Stimulated activated naive B cell treated with anti-CD40 and anti-IgM and Interleukin-4, amounts not matched to agents 10 μg/mL and 1 μg/mL and 100 μg/mL, for 72 hours (primary cell): Measurements from ENCODE around the gene ZNF669.
A peak's percentile ranks its signal among the peaks of the same experiment; 100 is the strongest.

Source experiments
- ATAC-seq, 2 donors: fragments of 150-1000 bp; cut with Tn5 transposase; replicated peaks; 2 replicates each; pipeline ENCODE4 v1.10.0; 2021; ENCODE audit warnings: moderate library complexity in 1 of 2
- DNase-seq: peaks from one replicate; pipeline ENCODE4 v3.0.0; 2021
- H3K27ac Mint-ChIP-seq: one replicate; pipeline ENCODE4 v1.8.0; 2022; ENCODE audit warnings: mild to moderate bottlenecking, mixed read lengths
- H3K27me3 Mint-ChIP-seq, 2 donors: one replicate each; pipeline ENCODE4 v1.8.0; 2022; ENCODE audit warnings: mixed read lengths in 2 of 2
- H3K36me3 Mint-ChIP-seq, 2 donors: one replicate each; pipeline ENCODE4 v1.8.0; 2022; ENCODE audit warnings: mixed read lengths in 2 of 2, mild to moderate bottlenecking in 1 of 2
- H3K4me1 Mint-ChIP-seq, 2 donors: one replicate each; pipeline ENCODE4 v1.8.0; 2022; ENCODE audit warnings: mixed read lengths in 2 of 2, mild to moderate bottlenecking in 1 of 2
- H3K4me3 Mint-ChIP-seq, 2 donors: one replicate each; pipeline ENCODE4 v1.8.0; 2022; ENCODE audit warnings: mild to moderate bottlenecking in 2 of 2, mixed read lengths in 2 of 2, moderate library complexity in 1 of 2
- H3K9me3 Mint-ChIP-seq, 2 donors: one replicate each; pipeline ENCODE4 v1.8.0; 2022; ENCODE audit warnings: mixed read lengths in 2 of 2, mild to moderate bottlenecking in 1 of 2

The ZNF669 gene

DNA sequence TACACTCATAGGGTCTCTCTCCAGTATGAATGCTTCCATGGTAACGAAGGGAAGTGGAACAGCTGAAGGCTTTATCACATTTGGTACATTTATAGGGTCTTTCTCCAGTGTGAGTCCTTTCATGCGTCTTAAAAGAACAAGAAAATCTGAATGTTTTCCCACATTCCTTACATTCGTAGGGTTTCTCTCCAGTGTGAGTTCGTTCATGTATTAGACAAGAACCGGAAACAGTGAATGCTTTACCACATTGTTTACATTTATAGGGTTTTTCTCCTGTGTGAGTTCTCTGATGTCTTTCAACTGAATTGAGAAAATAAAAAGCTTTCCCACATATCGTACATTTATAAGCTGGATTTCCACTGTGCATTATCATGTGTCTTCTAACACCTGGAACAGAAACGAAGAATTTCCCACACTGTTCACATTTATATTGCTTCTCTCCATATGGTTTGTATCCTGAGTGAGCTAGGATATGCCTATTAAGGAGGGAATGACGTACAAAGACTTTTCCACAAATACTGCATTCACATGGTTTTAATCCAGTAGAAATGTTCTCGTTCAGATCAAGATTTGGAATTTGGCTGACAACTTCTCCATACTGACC lies 3.4 kb downstream of the ZNF669 start:
- no peak for ATAC-seq
- H3K36me3 Mint-ChIP-seq: peaks cover 65 to 71% of the 10 kb centered on the region in 2 donors
- peaks cover 10 to 19% of the 10 kb centered on the region in 2 donors for H3K9me3 Mint-ChIP-seq
- H3K27ac Mint-ChIP-seq: no peak overlapping the region
- peaks cover 5 to 6% of the 10 kb centered on the region in 2 donors for H3K27me3 Mint-ChIP-seq
- no peak overlapping the region for H3K4me3 Mint-ChIP-seq
- H3K4me1 Mint-ChIP-seq: peaks cover 6 to 8% of the 10 kb centered on the region in 2 donors
- DNase-seq: no peak

- H3K9me3 Mint-ChIP-seq: peaks cover 6 to 20% of the 10 kb centered on the region in 2 donors
- DNase-seq (no peak), ATAC-seq (no peak)
- H3K4me3 Mint-ChIP-seq: no peak overlapping the region
- no peaks in the 10 kb centered on the region for H3K27me3 Mint-ChIP-seq
- no peaks in the 10 kb centered on the region for H3K4me1 Mint-ChIP-seq
- no peak overlapping the region for H3K27ac Mint-ChIP-seq
- H3K36me3 Mint-ChIP-seq: peaks cover 56 to 62% of the 10 kb centered on the region in 2 donors
Measured at GRCh38 chr1:247096958-247097357, 7.2 kb downstream of the ZNF669 start.

- Mint-ChIP-seq H3K27ac (no peak overlapping the region), H3K27me3 (no peaks in the 10 kb centered on the region), H3K4me1 (no peaks in the 10 kb centered on the region), H3K9me3 (peaks cover 6 to 20% of the 10 kb centered on the region in 2 donors), H3K36me3 (peaks cover 52 to 58% of the 10 kb centered on the region in 2 donors), H3K4me3 (no peak overlapping the region)
- no peak for DNase-seq
- ATAC-seq: no peak
Measured at GRCh38 chr1:247096544-247096943, 7.6 kb downstream of the ZNF669 start.

GRCh38 chr1:247096112-247096511 lies 8.0 kb downstream of the ZNF669 start:
- no peak for ATAC-seq
- Mint-ChIP-seq H3K27ac (no peak overlapping the region), H3K4me1 (no peaks in the 10 kb centered on the region), H3K4me3 (no peak overlapping the region), H3K36me3 (peaks cover 50 to 54% of the 10 kb centered on the region in 2 donors), H3K9me3 (peaks cover 6 to 20% of the 10 kb centered on the region in 2 donors), H3K27me3 (no peaks in the 10 kb centered on the region)
- DNase-seq: no peak

GRCh38 chr1:247090455-247090854 lies 13.7 kb downstream of the ZNF669 start:
- no peak overlapping the region for H3K4me3 Mint-ChIP-seq
- ATAC-seq: no peak
- DNase-seq: no peak
- H3K4me1 Mint-ChIP-seq: no peaks in the 10 kb centered on the region
- H3K9me3 Mint-ChIP-seq: no peaks in the 10 kb centered on the region
- no peaks in the 10 kb centered on the region for H3K27me3 Mint-ChIP-seq
- H3K27ac Mint-ChIP-seq: no peak overlapping the region
- peaks cover 0 to 3% of the 10 kb centered on the region in 2 donors for H3K36me3 Mint-ChIP-seq

DNA sequence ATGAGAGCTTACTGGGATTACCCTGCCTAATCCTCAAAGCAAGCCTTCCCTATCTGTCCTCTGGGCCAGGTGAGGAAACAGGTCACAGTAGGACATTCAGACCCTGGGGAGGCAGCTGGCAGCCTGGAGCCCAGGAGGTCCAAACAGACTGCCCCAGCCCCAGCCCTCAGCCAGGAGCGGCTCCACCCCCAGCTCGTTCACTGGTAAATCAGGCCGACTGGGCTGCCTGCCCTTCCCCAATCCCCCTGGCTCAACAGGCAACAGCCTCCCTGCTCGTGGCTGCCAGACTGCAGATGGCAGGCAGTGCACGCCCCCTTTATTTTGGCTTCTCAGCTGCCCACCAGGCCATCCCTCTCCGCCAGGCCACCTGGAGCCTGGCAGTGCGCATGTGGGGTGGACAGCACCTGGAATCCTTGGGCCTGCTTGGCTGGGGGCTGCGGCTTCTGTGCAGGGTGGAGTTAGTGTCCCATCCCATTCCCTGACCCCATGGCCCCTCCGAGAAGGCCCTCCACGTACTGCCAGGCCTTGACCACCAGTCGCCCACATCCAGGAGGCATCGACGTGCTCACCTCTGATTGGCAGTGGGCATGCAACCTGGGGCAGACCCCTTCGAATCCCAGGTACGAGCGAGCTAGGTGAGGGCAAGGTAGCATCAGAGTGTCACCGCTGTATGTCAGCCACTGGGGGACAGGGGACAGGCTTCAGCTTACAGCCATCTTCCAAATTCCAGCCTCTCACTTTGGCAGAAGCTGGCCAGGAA lies 14.4 kb downstream of the ZNF669 start:
- ATAC-seq (no peak), DNase-seq (no peak)
- Mint-ChIP-seq H3K4me3 (no peak overlapping the region), H3K36me3 (peaks cover 0 to 8% of the 10 kb centered on the region in 2 donors), H3K27ac (no peak overlapping the region), H3K9me3 (peaks cover 3 to 4% of the 10 kb centered on the region in 2 donors), H3K27me3 (peaks cover 0 to 4% of the 10 kb centered on the region in 2 donors), H3K4me1 (no peaks in the 10 kb centered on the region)

DNA sequence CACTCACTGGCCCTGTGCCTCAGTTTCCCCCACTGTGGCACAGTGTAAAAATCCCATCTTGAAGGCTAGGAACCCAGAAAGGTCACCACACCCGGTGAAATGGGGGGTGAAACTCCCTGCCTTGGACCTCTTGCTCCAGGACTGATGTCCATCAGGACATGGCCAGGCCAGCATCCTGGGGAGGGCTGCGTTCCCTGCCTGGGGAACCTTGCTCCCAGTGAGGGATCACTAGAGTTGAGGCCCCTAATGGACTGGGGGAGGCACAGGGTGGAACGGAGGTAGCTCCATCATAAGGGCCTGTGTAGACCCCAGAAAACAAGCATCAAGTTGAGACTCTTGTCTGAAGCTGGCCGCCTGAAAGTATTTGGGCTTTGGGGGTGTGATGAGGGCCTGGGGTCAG lies 15.2 kb downstream of the ZNF669 start:
- Mint-ChIP-seq H3K27me3 (peaks cover 0 to 6% of the 10 kb centered on the region in 2 donors), H3K4me1 (no peaks in the 10 kb centered on the region), H3K9me3 (peaks cover 4 to 7% of the 10 kb centered on the region in 2 donors), H3K27ac (no peak overlapping the region), H3K36me3 (peaks cover 0 to 8% of the 10 kb centered on the region in 2 donors), H3K4me3 (no peak overlapping the region)
- DNase-seq: no peak
- ATAC-seq: no peak

DNA sequence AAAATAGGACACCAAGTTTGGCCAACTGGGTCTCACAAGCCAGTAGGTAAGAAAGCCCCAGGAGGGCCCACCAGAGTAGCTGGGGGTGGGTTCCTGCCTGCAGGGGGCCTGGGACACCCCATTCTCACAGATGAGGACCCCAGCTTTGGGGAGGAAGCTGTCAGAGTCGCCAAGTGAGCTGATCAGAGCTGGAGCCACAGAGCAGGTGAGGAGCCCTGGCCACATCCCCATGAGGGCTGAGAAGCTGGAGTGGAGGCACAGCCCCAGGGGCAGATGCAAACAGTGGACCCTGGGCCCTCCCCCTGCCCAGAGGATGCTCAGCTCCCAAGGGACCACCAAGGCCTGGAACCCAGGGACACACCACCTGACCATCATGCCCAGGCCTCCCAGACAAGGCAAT lies 16.9 kb downstream of the ZNF669 start:
- no peaks in the 10 kb centered on the region for H3K4me1 Mint-ChIP-seq
- H3K27me3 Mint-ChIP-seq: peaks cover 0 to 6% of the 10 kb centered on the region in 2 donors
- ATAC-seq: no peak
- peaks cover 4 to 7% of the 10 kb centered on the region in 2 donors for H3K9me3 Mint-ChIP-seq
- H3K36me3 Mint-ChIP-seq: peaks cover 0 to 8% of the 10 kb centered on the region in 2 donors
- H3K27ac Mint-ChIP-seq: no peak overlapping the region
- H3K4me3 Mint-ChIP-seq: no peak overlapping the region
- DNase-seq: no peak

GRCh38 chr1:247085310-247085709 lies 18.8 kb downstream of the ZNF669 start:
- Mint-ChIP-seq H3K27ac (no peak overlapping the region), H3K4me3 (no peak overlapping the region), H3K36me3 (peaks cover 0 to 8% of the 10 kb centered on the region in 2 donors), H3K4me1 (no peaks in the 10 kb centered on the region), H3K9me3 (peaks cover 4 to 7% of the 10 kb centered on the region in 2 donors), H3K27me3 (peaks cover 0 to 6% of the 10 kb centered on the region in 2 donors)
- ATAC-seq (no peak), DNase-seq (no peak)

DNA sequence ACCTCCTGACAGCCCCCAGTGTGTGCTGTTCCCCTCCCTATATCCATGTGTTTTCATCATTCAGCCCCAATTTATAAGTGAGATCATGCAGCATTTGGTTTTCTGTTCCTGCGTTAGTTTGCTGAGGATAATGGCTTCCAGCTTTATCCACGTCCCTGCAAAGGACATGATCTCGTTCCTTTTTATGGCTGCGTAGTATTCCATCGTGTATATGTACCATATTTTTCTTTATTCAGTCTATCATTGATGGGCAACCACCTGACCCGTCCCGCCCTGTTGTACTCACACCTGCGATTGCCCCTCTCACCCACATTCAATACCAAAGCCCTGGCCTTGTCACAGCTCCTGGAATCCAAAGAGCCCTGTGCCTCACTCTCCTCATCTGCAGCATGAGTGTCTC lies 19.4 kb downstream of the ZNF669 start:
- no peak for ATAC-seq
- H3K27ac Mint-ChIP-seq: no peak overlapping the region
- DNase-seq: no peak
- peaks cover 4 to 7% of the 10 kb centered on the region in 2 donors for H3K9me3 Mint-ChIP-seq
- peaks cover 0 to 2% of the 10 kb centered on the region in 2 donors for H3K4me1 Mint-ChIP-seq
- peaks cover 0 to 6% of the 10 kb centered on the region in 2 donors for H3K27me3 Mint-ChIP-seq
- H3K36me3 Mint-ChIP-seq: peaks cover 0 to 8% of the 10 kb centered on the region in 2 donors
- H3K4me3 Mint-ChIP-seq: no peak overlapping the region

DNA sequence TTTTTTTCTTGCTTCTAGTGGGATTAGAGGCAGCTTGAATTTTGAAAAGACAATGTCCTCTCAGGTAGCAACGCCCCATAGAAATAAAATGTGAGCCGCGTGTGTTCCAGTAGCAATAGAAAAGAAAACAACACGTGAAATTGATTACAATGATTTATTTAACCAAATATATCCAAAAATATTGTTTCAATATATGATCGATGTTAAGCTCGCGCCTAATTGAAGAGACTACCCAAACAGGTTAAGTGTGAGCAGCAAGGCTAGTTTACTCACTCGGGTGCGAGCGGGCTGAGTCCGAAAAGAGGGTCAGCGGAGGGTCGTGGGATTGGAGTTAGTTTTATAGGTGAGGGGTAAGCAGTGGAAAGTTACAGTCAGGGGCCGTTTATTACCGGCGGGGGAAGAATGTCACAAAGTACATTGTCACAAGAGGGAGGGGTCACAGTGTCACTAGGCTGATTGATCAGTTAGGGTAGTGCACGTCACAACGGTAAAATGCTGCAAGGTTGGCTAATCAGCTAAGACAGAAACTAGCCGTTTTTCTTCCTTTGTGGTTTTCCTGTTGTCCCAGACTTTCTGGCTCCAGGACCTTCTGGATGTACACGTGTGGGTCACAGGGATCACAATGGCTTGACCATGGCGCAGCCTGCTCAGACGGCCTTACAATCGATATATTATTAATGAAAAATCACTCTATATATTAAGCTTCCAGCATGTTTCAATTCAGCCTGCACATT lies 24.8 kb downstream of the ZNF669 start:
- no peaks in the 10 kb centered on the region for H3K27me3 Mint-ChIP-seq
- H3K4me1 Mint-ChIP-seq: peaks cover 10 to 38% of the 10 kb centered on the region in 2 donors

GRCh38 chr1:247078258-247079140 lies 25.7 kb downstream of the ZNF669 start, which contains the start of gene ZNF670:
ZNF670 (minus strand) TSS chr1:247078811; CDS start chr1:247078596, 215 bp downstream.
- peak within 1 kb of the TSS; percentile 92 to 98 for H3K4me3 Mint-ChIP-seq
- H3K27ac Mint-ChIP-seq: peak within 1 kb of the TSS; percentile 88
- DNase-seq (peak; percentile 88), ATAC-seq (peak; percentile 99)
- peaks cover 2% of the 10 kb centered on the region in 2 donors for H3K9me3 Mint-ChIP-seq
- H3K27me3 Mint-ChIP-seq: no peaks in the 10 kb centered on the region
- peaks cover 7 to 19% of the 10 kb centered on the region in 2 donors for H3K36me3 Mint-ChIP-seq
- peaks cover 15 to 42% of the 10 kb centered on the region in 2 donors for H3K4me1 Mint-ChIP-seq

More for the DNA sequence above, 24.8 kb downstream of the ZNF669 start:
- peaks cover 0 to 2% of the 10 kb centered on the region in 2 donors for H3K9me3 Mint-ChIP-seq
- peaks cover 7 to 13% of the 10 kb centered on the region in 2 donors for H3K36me3 Mint-ChIP-seq
- peak overlapping the region; percentile 92 to 98 for H3K4me3 Mint-ChIP-seq
- DNase-seq (no peak), ATAC-seq (peak in 1 of 2 donors; percentile 35)
- H3K27ac Mint-ChIP-seq: peak overlapping the region; percentile 88

- Mint-ChIP-seq H3K27me3 (no peaks in the 10 kb centered on the region), H3K27ac (peak overlapping the region; percentile 88), H3K9me3 (peaks cover 2 to 4% of the 10 kb centered on the region in 2 donors), H3K4me1 (peaks cover 16 to 44% of the 10 kb centered on the region in 2 donors), H3K4me3 (peak overlapping the region; percentile 92 to 98), H3K36me3 (peaks cover 7 to 21% of the 10 kb centered on the region in 2 donors)
- DNase-seq (no peak), ATAC-seq (peak in 1 of 2 donors; percentile 5)
Measured at GRCh38 chr1:247077876-247078257, 26.3 kb downstream of the ZNF669 start.
